OCI-LY7 (cell line): Measurements from ENCODE around the gene INHBB.

Experiments used
- CTCF ChIP-seq: fragments of 200-600 bp; sonication (generic); conservative IDR thresholded peaks from 2 replicates; pipeline ENCODE4 v1.5.1; 2014; ENCODE audit warnings: mild to moderate bottlenecking, antibody characterized with exemption, low read length, moderate library complexity, mixed read lengths
- EZH2phosphoT487 ChIP-seq: fragments of 200-600 bp; sonication (generic); IDR thresholded peaks from 2 replicates; pipeline ENCODE4 v1.6.1; 2018; ENCODE audit warnings: low read depth, borderline replicate concordance, mild to moderate bottlenecking, mixed run types, antibody characterized with exemption, low read length, moderate library complexity, mixed read lengths

GRCh38 chr2:120353931-120354330 lies 8.0 kb downstream of the INHBB start:
- TF ChIP-seq EZH2phosphoT487 (no peak), CTCF (no peak)
